Measurements from ENCODE around the gene PLEKHM3. TPM values are rescaled to one million over a fixed set of nuclear protein-coding genes. Genes with fewer than 3 reads are reported as not detected.
A peak's percentile ranks its signal among the peaks of the same experiment; 100 is the strongest.

The PLEKHM3 gene
- total and polyA plus RNA-seq, 2 of the 13 experiments (the other 11 are each of a cell fraction or from before 2014, with no cell fraction given), result 4.5 to 4.7 TPM

DNA sequence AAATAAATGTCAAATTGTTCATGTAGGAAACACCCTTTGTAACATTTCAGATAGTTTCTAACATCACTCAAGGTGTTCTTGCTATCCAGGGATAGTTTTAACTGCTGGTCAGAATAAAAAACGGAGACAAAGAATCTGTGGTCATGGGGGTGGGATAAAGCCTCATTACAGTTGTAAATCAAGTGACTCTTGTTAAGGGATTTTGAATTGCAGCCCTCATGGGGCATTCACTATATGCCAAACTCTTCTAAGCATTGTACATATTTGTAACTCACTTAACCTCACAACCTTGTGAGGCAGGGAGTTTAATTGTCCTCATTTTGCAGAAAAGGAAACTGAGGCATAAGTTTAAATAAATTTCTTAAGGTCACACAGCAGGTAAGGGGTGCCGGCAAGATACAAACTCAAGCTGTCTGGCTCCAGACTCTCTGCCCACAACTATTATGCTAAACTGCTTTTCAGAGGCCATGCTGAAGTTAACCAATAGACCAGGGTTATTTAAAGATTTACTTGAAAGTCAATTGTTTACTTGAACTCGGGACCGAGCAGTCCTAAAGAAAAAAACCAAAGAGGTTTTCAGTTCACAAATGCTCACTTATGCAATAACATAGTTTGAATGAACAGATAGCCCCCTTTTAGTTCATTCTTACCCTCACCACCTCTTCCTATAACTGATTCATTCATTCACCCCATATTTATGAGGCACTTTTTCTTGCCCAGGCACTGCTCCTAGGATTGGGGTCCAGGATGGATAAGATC lies 134.1 kb downstream of the PLEKHM3 start (continued):
- TF ChIP-seq, protein P1, sequence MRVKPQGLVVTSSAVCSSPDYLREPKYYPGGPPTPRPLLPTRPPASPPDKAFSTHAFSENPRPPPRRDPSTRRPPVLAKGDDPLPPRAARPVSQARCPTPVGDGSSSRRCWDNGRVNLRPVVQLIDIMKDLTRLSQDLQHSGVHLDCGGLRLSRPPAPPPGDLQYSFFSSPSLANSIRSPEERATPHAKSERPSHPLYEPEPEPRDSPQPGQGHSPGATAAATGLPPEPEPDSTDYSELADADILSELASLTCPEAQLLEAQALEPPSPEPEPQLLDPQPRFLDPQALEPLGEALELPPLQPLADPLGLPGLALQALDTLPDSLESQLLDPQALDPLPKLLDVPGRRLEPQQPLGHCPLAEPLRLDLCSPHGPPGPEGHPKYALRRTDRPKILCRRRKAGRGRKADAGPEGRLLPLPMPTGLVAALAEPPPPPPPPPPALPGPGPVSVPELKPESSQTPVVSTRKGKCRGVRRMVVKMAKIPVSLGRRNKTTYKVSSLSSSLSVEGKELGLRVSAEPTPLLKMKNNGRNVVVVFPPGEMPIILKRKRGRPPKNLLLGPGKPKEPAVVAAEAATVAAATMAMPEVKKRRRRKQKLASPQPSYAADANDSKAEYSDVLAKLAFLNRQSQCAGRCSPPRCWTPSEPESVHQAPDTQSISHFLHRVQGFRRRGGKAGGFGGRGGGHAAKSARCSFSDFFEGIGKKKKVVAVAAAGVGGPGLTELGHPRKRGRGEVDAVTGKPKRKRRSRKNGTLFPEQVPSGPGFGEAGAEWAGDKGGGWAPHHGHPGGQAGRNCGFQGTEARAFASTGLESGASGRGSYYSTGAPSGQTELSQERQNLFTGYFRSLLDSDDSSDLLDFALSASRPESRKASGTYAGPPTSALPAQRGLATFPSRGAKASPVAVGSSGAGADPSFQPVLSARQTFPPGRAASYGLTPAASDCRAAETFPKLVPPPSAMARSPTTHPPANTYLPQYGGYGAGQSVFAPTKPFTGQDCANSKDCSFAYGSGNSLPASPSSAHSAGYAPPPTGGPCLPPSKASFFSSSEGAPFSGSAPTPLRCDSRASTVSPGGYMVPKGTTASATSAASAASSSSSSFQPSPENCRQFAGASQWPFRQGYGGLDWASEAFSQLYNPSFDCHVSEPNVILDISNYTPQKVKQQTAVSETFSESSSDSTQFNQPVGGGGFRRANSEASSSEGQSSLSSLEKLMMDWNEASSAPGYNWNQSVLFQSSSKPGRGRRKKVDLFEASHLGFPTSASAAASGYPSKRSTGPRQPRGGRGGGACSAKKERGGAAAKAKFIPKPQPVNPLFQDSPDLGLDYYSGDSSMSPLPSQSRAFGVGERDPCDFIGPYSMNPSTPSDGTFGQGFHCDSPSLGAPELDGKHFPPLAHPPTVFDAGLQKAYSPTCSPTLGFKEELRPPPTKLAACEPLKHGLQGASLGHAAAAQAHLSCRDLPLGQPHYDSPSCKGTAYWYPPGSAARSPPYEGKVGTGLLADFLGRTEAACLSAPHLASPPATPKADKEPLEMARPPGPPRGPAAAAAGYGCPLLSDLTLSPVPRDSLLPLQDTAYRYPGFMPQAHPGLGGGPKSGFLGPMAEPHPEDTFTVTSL (CRISPR knock-in tag; IDR thresholded peaks at IDR 0.05; ENCODE audit: borderline replicate concordance), result peak; percentile 84; the same call in 1 of the 2 replicates
- no peak for TF ChIP-seq ZNF143 (CRISPR knock-in tag; IDR thresholded peaks at IDR 0.05)
- no peak for TF ChIP-seq ZNF709 (CRISPR knock-in tag; IDR thresholded peaks at IDR 0.05)
- TF ChIP-seq ZNF652 (CRISPR knock-in tag; IDR thresholded peaks at IDR 0.05; ENCODE audit: borderline replicate concordance, low read depth), result peak; percentile 46; the same call in 1 of the 2 replicates
- TF ChIP-seq, protein P2, sequence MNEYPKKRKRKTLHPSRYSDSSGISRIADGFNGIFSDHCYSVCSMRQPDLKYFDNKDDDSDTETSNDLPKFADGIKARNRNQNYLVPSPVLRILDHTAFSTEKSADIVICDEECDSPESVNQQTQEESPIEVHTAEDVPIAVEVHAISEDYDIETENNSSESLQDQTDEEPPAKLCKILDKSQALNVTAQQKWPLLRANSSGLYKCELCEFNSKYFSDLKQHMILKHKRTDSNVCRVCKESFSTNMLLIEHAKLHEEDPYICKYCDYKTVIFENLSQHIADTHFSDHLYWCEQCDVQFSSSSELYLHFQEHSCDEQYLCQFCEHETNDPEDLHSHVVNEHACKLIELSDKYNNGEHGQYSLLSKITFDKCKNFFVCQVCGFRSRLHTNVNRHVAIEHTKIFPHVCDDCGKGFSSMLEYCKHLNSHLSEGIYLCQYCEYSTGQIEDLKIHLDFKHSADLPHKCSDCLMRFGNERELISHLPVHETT (CRISPR knock-in tag; conservative IDR thresholded peaks at IDR 0.05), result no peak
- TF ChIP-seq RCOR2 (CRISPR knock-in tag; IDR thresholded peaks at IDR 0.05), result 0 out of 2 replicates have a peak, but pooled peaks have one; percentile 50
- no peak for TF ChIP-seq ZNF772 (CRISPR knock-in tag; IDR thresholded peaks at IDR 0.05)
- peak; percentile 61 for TF ChIP-seq PHF21A (CRISPR knock-in tag; IDR thresholded peaks at IDR 0.05)
- TF ChIP-seq PRMT3 (CRISPR knock-in tag; IDR thresholded peaks at IDR 0.05; ENCODE audit: borderline replicate concordance, low read depth), result no peak
- TF ChIP-seq, protein P3, sequence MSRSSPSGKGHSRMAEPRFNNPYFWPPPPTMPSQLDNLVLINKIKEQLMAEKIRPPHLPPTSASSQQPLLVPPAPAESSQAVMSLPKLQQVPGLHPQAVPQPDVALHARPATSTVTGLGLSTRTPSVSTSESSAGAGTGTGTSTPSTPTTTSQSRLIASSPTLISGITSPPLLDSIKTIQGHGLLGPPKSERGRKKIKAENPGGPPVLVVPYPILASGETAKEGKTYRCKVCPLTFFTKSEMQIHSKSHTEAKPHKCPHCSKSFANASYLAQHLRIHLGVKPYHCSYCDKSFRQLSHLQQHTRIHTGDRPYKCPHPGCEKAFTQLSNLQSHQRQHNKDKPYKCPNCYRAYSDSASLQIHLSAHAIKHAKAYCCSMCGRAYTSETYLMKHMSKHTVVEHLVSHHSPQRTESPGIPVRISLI (CRISPR knock-in tag; IDR thresholded peaks at IDR 0.05; ENCODE audit: borderline replicate concordance), result peak; percentile 89
- peak; percentile 67; the same call in 1 of the 2 replicates for TF ChIP-seq ZBTB7B (CRISPR knock-in tag; IDR thresholded peaks at IDR 0.05)
- TF ChIP-seq GATAD2A (CRISPR knock-in tag; IDR thresholded peaks at IDR 0.05), result peak; percentile 73
- peak; percentile 56; the same call in 1 of the 2 replicates for TF ChIP-seq ZMYM3 (CRISPR knock-in tag; IDR thresholded peaks at IDR 0.05)
- no peak for TF ChIP-seq TBX2 (CRISPR knock-in tag; IDR thresholded peaks at IDR 0.05; ENCODE audit: borderline replicate concordance)
- peak; percentile 45; the same call in 1 of the 2 replicates for TF ChIP-seq SNAPC2 (CRISPR knock-in tag; IDR thresholded peaks at IDR 0.05)
- no peak; the same call in 1 of the 2 replicates for TF ChIP-seq ZNF160 (CRISPR knock-in tag; IDR thresholded peaks at IDR 0.05)
- TF ChIP-seq HDAC2 (CRISPR knock-in tag; IDR thresholded peaks at IDR 0.05), result peak; percentile 46; the same call in 1 of the 2 replicates
- TF ChIP-seq, protein P4, sequence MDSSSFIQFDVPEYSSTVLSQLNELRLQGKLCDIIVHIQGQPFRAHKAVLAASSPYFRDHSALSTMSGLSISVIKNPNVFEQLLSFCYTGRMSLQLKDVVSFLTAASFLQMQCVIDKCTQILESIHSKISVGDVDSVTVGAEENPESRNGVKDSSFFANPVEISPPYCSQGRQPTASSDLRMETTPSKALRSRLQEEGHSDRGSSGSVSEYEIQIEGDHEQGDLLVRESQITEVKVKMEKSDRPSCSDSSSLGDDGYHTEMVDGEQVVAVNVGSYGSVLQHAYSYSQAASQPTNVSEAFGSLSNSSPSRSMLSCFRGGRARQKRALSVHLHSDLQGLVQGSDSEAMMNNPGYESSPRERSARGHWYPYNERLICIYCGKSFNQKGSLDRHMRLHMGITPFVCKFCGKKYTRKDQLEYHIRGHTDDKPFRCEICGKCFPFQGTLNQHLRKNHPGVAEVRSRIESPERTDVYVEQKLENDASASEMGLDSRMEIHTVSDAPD (CRISPR knock-in tag; IDR thresholded peaks at IDR 0.05), result 0 out of 2 replicates have a peak, but pooled peaks have one; percentile 39
- no peak for TF ChIP-seq TCF12 (IDR thresholded peaks at IDR 0.05)
- TF ChIP-seq TCF12 (CRISPR knock-in tag; IDR thresholded peaks at IDR 0.05), result no peak
- peak; percentile 27; the same call in 1 of the 2 replicates for TF ChIP-seq SAP130 (CRISPR knock-in tag; IDR thresholded peaks at IDR 0.05; ENCODE audit: low read depth)

Measured in HepG2 (cell line).